EL (cell line): ENCODE results near the gene KRTAP20-4.

Experiments used
- DNase-seq: peaks from one replicate; pipeline ENCODE4 v3.0.0-alpha.2; 2016

The KRTAP20-4 gene

GRCh38 chr21:30668776-30669175 lies 48.3 kb downstream of the KRTAP20-4 start:
- DNase-seq, result no peak
